Pons (tissue), 1 donor: Measurements from ENCODE around the gene HK2.
"Not testable (repeated sequence)": the region's sequence is repeated elsewhere in the genome, so short reads cannot be mapped to it uniquely, and the experiment has no call there.

Source experiments
- DNase-seq: peaks from one replicate; pipeline ENCODE4 v3.0.0-alpha.2; 2016; ENCODE audit warnings: low spot score

The HK2 gene

GRCh38 chr2:74834792-74835755, 1.1 kb downstream of the HK2 start:
- no peak for DNase-seq

- DNase-seq: peak; percentile 56
Observed at GRCh38 chr2:74835831-74836674, 2.1 kb downstream of the HK2 start.

DNA sequence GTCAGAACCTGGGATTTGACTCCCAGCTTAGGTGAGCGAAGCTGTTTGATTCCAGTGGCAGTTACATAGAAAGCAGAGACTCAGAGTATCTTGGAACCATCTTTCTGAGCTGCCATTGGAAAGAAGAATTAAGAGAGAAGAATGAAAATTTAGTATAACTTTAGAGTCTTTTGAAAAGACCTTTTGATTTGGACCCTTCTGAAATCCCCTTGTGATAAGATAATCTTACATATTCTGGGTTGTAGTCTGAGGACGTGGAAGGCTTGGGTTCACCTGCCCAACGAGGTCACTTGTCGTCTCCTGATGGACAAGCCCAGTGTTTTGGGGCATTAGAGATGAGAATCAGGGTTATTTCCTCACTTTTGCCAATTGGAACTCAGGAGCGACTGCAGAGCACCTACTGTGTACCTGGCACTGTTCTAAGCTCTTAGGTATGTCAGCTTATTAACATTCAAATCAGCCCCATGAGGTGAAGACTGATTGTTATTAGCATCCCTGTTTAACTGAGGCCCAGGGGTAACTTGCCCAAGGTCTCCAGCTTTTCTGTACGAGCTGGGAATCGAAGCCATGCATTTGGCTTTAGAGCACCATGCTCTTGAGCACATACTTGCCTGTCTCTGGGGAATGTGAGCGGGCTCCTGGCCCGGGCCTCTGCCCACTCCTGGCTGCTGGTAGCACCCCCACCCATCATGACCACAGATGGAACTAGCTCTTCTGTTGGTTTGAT, 2.9 kb downstream of the HK2 start:
- DNase-seq: no peak

GRCh38 chr2:74841641-74842040, 7.7 kb downstream of the HK2 start:
- no peak for DNase-seq

GRCh38 chr2:74843433-74843832, 9.5 kb downstream of the HK2 start:
- DNase-seq: no peak

GRCh38 chr2:74843899-74844298, 10.0 kb downstream of the HK2 start:
- DNase-seq: no peak

DNA sequence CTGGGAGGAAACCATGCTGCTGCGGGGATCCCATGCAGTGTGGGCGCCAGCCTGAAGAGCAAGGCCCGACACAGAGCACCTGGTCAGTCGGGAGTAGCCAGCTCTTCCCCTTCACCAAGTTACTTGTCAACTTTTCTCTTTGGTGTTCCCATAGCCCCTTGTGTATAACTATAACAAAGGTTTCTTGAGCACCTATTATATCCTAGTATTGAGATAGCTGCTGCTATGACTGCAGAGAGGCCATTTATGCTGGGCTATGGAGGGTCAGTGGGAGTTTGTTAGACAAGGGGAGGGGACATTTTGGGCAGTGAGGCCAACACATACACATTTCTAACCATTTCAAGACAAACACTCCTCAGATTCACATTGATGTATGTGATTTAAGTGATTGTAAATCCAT, 10.8 kb downstream of the HK2 start:
- DNase-seq: no peak

DNA sequence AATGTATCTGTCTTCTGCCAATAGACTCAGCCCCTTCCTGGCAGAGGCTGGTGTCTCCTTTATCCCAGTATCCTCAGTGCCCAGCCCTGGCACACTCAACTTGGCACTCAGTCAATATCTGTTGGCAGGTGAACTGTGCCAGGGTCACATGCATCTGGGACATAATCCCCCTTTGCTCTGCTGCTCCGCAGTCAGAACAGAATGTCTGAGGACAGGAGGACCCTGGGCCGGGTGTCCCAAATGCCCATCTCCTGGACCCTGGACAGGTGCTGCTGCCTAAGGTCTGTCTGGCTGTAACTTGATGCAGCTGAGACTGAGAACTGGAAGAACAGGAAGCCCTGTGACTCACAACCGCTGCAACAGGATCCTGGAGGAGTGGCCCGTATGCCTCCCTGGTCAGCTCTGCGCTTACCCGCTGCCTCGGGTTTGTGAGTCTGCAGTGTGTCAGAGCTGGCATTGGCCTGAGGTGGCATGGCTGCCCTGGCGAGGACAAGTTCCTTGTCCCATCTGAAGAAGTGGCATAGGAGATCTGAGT, 11.4 kb downstream of the HK2 start:
- DNase-seq: peak; percentile 57

- no peak for DNase-seq
Observed at GRCh38 chr2:74845991-74846390, 12.1 kb downstream of the HK2 start.

- DNase-seq: no peak
Observed at GRCh38 chr2:74846481-74846880, 12.6 kb downstream of the HK2 start.

DNA sequence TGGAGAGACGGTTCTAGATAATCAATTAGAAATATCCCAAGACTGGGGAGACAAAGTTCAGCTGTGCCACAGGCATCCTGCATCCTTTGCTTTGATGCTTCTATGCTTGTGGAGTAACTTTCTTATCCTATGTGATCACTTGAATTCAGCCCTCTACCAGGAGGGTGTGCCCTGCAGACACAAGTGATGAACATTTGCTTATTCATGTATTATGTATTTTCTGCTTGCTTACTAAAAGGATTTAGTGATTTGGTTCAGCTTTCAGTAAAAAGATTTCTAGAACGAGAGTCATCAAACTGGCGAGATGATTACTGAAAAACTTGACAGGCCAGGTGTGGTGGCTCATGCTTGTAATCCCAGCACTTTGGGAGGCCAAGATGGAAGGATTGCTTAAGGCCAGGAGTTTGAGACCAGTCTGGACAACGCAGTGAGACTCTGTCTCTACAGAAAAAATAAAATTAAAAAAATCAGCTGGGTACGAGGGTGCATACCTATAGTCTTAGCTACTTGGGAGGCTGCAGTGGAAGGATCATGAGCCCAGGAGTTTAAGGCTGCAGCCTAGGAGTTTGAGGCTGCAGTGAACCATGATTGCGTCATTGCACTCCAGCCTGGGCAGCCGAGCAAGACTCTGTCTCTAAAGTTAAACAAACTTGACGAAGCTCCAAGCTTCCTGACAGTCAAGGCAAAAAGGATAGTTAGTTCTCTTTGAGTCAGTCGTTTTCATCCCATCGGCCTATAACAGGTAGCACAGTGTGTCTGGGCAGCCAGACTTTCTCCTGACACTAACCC, 13.3 kb downstream of the HK2 start:
- no peak for DNase-seq

DNA sequence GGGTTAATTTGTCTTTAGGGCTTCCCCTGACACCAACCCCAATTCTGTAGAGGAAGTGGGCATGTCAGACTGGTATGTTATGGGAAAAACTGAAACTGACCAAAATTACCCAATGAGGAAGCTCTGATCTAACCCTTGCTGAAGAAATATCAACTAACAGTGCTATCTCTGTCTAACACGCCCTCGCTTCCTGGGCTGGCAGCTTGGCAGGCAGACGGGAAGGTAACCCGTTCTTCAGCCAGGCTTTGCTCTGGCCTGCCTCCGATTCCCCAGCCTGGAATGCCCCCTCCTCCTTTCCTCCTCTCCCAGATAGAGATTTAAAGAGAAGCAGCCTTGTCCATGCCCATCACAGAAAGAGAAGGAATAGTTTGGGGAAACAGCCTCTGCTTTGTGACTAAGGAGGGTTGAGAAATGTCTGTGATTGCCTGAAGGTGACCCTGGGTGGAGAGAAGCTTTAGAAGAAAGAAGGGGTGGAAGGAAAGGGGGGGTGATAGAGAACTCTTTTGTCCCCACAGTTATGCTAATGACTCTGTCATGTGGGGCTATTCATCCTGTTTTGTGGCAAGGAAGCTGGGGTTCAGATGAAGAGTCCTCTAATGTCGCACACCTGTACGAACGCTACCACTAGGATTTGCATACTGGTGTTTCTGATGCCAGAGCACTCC, 15.4 kb downstream of the HK2 start:
- DNase-seq: peak; percentile 81

- DNase-seq: no peak
Observed at GRCh38 chr2:74850496-74851190, 16.7 kb downstream of the HK2 start.

DNA sequence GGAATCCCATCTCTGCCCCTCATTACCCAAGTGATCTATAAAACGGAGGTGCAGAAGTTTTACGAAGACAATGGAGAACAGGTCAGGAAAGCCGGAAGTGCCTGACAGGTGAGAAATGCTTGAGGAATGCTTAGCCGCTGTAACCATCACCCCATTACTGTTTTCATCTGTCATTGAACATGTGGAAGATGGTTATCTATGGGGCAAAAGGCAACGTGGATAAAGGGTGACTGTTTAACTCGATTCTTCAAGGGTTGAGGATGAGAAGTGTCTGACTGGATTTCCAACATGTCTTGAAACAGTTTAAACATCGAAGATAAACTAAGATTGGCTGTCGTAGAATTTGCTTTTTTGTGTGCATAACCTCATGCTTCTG, 17.3 kb downstream of the HK2 start:
- DNase-seq: no peak

DNA sequence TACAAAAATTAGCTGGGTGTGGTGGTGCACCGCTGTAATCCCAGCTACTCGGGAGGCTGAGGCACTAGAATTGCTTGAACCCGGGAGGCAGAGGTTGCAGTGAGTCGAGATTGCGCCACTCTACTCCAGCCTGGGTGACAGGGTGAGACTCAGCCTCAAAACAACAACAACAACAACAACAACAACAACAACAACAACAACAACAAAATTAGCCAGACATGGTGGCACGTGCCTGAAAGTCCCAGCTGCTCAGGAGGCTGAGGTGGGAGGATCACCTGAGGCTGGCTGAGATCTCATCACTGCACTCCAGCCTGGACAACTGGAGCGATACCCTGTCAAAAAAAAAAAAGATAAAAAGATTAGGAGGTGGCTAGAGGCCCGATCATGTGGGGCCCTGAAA, 19.4 kb downstream of the HK2 start:
- DNase-seq: not testable (repeated sequence)

DNA sequence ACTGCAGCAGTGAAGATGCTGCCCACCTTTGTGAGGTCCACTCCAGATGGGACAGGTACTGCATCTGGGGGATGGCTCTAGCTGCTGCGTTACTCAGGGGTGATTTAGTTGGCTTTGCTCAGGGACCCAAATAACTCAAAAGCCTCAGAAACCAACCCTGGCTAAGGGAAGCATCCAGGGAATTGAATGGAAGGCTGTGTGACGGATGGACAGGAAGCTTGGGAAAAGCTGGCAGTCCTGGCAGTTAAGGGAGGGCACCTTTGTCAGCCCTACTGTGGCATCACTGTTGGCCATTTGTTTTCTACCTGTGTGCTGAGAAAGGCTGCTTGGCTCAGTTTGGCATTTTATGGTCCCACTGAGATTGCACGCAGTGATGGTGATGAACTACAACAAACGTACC, 20.5 kb downstream of the HK2 start:
- no peak for DNase-seq

DNA sequence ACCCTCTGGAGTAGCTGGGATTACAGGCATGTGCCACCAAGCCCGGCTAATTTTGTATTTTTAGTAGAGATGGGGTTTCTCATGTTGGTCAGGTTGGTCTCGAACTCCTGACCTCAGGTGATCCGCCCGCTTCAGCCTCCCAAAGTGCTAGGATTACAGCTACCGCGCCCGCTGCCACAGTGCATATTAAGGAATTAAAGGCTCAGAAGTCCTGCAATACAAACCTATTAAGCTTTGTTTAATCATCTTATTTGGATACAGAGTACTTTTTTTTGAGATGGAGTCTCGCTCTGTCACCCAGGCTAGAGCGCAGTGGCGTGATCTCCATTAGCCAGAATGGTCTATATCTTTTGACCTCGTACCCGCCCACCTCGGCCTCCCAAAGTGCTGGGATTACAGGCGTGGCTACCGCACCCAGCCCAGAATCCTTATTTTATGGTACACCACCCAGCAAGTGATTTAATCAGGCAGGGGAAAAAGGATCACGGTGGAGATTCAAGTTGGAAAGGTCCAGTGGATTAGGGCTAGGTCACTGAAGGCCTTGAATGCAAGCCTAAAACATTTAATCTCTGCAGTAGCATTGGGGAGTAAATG, 21.3 kb downstream of the HK2 start:
- not testable (repeated sequence) for DNase-seq

DNA sequence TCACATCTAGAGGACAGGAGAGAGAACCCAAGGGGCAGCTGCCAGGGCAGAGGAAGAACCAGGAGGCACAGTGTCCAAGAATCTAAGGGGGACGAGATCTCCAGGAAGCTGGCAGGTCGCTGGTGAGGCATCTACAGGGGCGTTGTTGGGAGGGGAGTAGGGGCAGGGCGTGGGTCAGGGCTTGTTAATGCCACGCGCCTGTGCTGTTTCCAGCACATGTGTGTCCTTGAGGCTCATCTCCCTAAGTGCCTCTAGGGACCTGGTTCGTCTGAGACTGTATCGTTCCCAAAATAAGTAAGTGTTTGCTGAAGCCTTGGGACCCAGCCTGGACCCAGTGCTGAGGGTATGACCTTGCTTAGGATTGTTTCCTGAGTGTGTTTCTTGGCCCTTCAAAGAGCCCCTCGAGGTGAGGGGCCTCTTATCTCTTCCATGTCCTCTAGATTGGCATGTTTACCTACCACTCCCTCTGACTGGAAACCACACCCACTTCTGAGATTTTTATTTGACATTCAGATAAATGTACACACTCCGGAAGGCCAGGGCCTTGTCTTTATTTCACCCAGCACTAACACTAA, 22.2 kb downstream of the HK2 start:
- DNase-seq: no peak

- no peak for DNase-seq
Observed at GRCh38 chr2:74856599-74856998, 22.7 kb downstream of the HK2 start.
